ENCODE results near the gene CXorf38. TPM values are rescaled to one million over a fixed set of nuclear protein-coding genes. Genes with fewer than 3 reads are reported as not detected.

The CXorf38 gene
- total and polyA plus RNA-seq, 2 of the 8 experiments (the other 6 are each of a cell fraction or from before 2014, with no cell fraction given) = 3.6 to 6.4 TPM

DNA sequence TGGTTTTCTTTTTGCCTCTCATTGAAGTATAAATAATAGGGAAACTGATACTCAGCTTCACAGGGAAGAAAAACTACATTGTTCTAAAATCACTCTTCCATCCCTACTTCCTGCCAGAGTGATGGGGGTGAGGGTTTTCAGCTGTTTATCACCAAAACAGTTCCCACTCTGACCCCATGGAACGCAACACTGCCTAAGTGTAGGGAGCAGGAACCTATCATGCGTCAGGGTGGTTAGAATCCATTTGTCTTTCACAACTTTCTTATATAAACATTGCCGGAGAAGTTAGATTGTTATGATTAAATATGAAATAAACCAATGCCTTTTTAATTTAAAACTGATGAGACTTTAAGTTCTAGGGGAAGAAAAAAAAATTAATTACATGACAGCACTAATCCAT is 40.0 kb downstream of the CXorf38 start:
- H4K8ac ChIP-seq (ENCODE audit: extremely low read depth, insufficient read depth, low read length) = no peak overlapping the region
- no peak overlapping the region for H3K14ac ChIP-seq (ENCODE audit: insufficient read length)
- H3K27ac ChIP-seq (ENCODE audit: low read depth, low read length) = no peak overlapping the region
- FAIRE-seq = no peak
- no peak overlapping the region for H2BK120ac ChIP-seq (replicated peaks; ENCODE audit: low read depth, low read length)
- POLR2A ChIA-PET (ENCODE audit: partially characterized antibody) = no interaction called here
- no peak overlapping the region for H2BK5ac ChIP-seq (ENCODE audit: low read depth, low read length)
- H2AFZ ChIP-seq (ENCODE audit: low read length) = no peak overlapping the region
- H3K4me3 ChIP-seq (ENCODE audit: extremely low read depth in 1 of 4, insufficient read depth in 2 of 4, low read depth in 3 of 4, low read length in 4 of 4) = no peak overlapping the region
- no peak overlapping the region for H2AK5ac ChIP-seq (ENCODE audit: low read depth, low read length)
- H3K23ac ChIP-seq (ENCODE audit: insufficient read length) = no peak overlapping the region
- WGBS, 2 experiments (ENCODE audit: extremely low coverage in 1 of 2, insufficient coverage in 1 of 2, insufficient read length in 1 of 2, insufficient replicate concordance in 2 of 2, low coverage in 1 of 2, low lambda C conversion rate in 2 of 2, missing lambda C conversion rate in 1 of 2) = 100% methylated on average over 2 of the region's 3 CpGs; no CpG with 5 or more reads in 1 of the 2 experiments
- no peak overlapping the region for H2BK15ac ChIP-seq (ENCODE audit: low read length)
- no peak overlapping the region for H4K5ac ChIP-seq (ENCODE audit: insufficient read length, low read depth, low read length)
- no peak overlapping the region for H4K91ac ChIP-seq (replicated peaks; ENCODE audit: insufficient read length, low read length)
- H3K56ac ChIP-seq (replicated peaks; ENCODE audit: insufficient read length, low read depth, low read length) = no peak overlapping the region
- H3K9me3 ChIP-seq (ENCODE audit: insufficient read depth in 2 of 2, low read depth in 1 of 2, low read length in 1 of 2) = no peaks in the 10 kb centered on the region
- H3K36me3 ChIP-seq (ENCODE audit: control insufficient read depth in 2 of 4, insufficient read depth in 4 of 4, low read length in 3 of 4) = no peaks in the 10 kb centered on the region; a peak in 1 of 8 replicates
- no peaks in the 10 kb centered on the region for H4K20me1 ChIP-seq (replicated peaks in 1 of 2; ENCODE audit: control insufficient read depth in 1 of 2, insufficient read depth in 2 of 2, low read length in 2 of 2)
- H3K18ac ChIP-seq (ENCODE audit: extremely low read depth, low read length) = no peak overlapping the region
- no peaks in the 10 kb centered on the region for H3K79me1 ChIP-seq (ENCODE audit: low read depth, low read length)
- no peaks in the 10 kb centered on the region for H3K79me2 ChIP-seq (ENCODE audit: control insufficient read depth in 1 of 2, insufficient read depth in 2 of 2, low read length in 2 of 2)
- no peaks in the 10 kb centered on the region for H3K23me2 ChIP-seq (ENCODE audit: low read depth, low read length)
- H3K4me1 ChIP-seq (replicated peaks in 1 of 4; ENCODE audit: control insufficient read depth in 3 of 4, insufficient read depth in 4 of 4, low read length in 3 of 4) = no peaks in the 10 kb centered on the region
- no peak overlapping the region for H2BK12ac ChIP-seq (ENCODE audit: low read depth, low read length)
- no peak for DNase-seq (ENCODE audit: low read depth in 1 of 2, low spot score in 2 of 2)
- H3K4me2 ChIP-seq (ENCODE audit: insufficient read depth in 1 of 2, low read depth in 2 of 2, low read length in 2 of 2) = no peak overlapping the region
- H3K27me3 ChIP-seq (replicated peaks in 1 of 4; ENCODE audit: control insufficient read depth in 3 of 4, extremely low read depth in 1 of 4, insufficient read depth in 3 of 4, low read length in 3 of 4) = no peaks in the 10 kb centered on the region
- CTCF ChIA-PET (ENCODE audit: partially characterized antibody) = no interaction called here
- H3K9ac ChIP-seq (replicated peaks in 1 of 4; ENCODE audit: extremely low read depth in 1 of 4, low read depth in 3 of 4, low read length in 3 of 4) = no peak overlapping the region
- no peak overlapping the region for H3K4ac ChIP-seq (replicated peaks; ENCODE audit: insufficient read length, low read depth, low read length)
- no peak overlapping the region for H2BK20ac ChIP-seq (ENCODE audit: low read length)
- TF ChIP-seq PHF8 (conservative IDR thresholded peaks at IDR 0.05; ENCODE audit: low read depth, low read length) = no peak
- no peak for TF ChIP-seq SUZ12 (IDR thresholded peaks at IDR 0.05; ENCODE audit: low read length)
- TF ChIP-seq TCF12 (IDR thresholded peaks at IDR 0.05; ENCODE audit: low read depth, low read length) = no peak
- no peak for TF ChIP-seq SAP30 (IDR thresholded peaks at IDR 0.05; ENCODE audit: insufficient read depth, insufficient replicate concordance, low read length)

All from H1 (cell line).